Right atrium auricular region (tissue), 2 donors: ENCODE measurements around the gene CCM2. TPM values are rescaled to one million over a fixed set of nuclear protein-coding genes. Genes with fewer than 3 reads are reported as not detected.

Experiments used
- DNase-seq: peaks from one replicate; pipeline ENCODE4 v3.0.0-alpha.2; 2019; ENCODE audit warnings: low spot score
- H3K27ac ChIP-seq, 2 donors: fragments of 200-600 bp; sonication (generic); 1 replicate in 1 of 2; 2 replicates in 1 of 2; pipeline ENCODE4 v1.5.1; 2016 to 2019
- H3K27me3 ChIP-seq, 2 donors: fragments of 200-600 bp; sonication (generic); one replicate each; pipeline versions ENCODE4 v1.5.1 to v1.6.0; 2017 to 2019
- H3K36me3 ChIP-seq: fragments of 200-600 bp; sonication (generic); one replicate; pipeline ENCODE4 v1.5.1; 2016
- H3K4me1 ChIP-seq, 2 donors: fragments of 200-600 bp; sonication (generic); one replicate each; pipeline versions ENCODE4 v1.5.1 to v1.6.0; 2017 to 2019
- H3K4me3 ChIP-seq, 2 donors: fragments of 200-600 bp; sonication (generic); 1 replicate in 1 of 2; 2 replicates in 1 of 2; pipeline ENCODE4 v1.5.1; 2017 to 2019; ENCODE audit warnings: mild to moderate bottlenecking in 1 of 2, moderate library complexity in 1 of 2
- H3K9me3 ChIP-seq, 2 donors: fragments of 200-600 bp; sonication (generic); one replicate each; pipeline ENCODE4 v1.5.1; 2019
- CTCF ChIP-seq, 2 donors: fragments of 200-600 bp; sonication (generic); IDR thresholded peaks; one replicate each; pipeline ENCODE4 v1.5.1; 2019; ENCODE audit warnings: antibody characterized with exemption in 2 of 2
- total RNA-seq, 2 donors: library from RNA; depleted of rRNA; stranded (reverse); fragments of >200 nt; gene quantifications; one replicate each; pipeline ENCODE4 v1.1.0, GENCODE V29; 2016

The CCM2 gene
- total RNA-seq, 2 donors from 2014 or later, result 26.5 to 34.0 TPM

- Histone ChIP-seq H3K27me3 (no peaks in the 10 kb centered on the region), H3K36me3 (no peaks in the 10 kb centered on the region), H3K27ac (no peak overlapping the region), H3K4me3 (no peak overlapping the region), H3K9me3 (no peaks in the 10 kb centered on the region), H3K4me1 (no peaks in the 10 kb centered on the region)
- no peak for DNase-seq
- no peak for TF ChIP-seq CTCF (IDR thresholded peaks at IDR 0.05)
These were observed 123.2 kb downstream of the CCM2 start for GRCh38 chr7:45122975-45123860.

- Histone ChIP-seq H3K36me3 (no peaks in the 10 kb centered on the region), H3K4me1 (no peaks in the 10 kb centered on the region), H3K4me3 (no peak overlapping the region), H3K27ac (no peak overlapping the region), H3K9me3 (no peaks in the 10 kb centered on the region), H3K27me3 (no peaks in the 10 kb centered on the region)
- DNase-seq, result no peak
- TF ChIP-seq CTCF (IDR thresholded peaks at IDR 0.05), result no peak
These were observed 124.1 kb downstream of the CCM2 start for GRCh38 chr7:45123913-45124710.

- Histone ChIP-seq H3K36me3 (no peaks in the 10 kb centered on the region), H3K4me3 (no peak overlapping the region), H3K27ac (no peak overlapping the region), H3K9me3 (no peaks in the 10 kb centered on the region), H3K27me3 (no peaks in the 10 kb centered on the region), H3K4me1 (no peaks in the 10 kb centered on the region)
- no peak for TF ChIP-seq CTCF (IDR thresholded peaks at IDR 0.05)
- no peak for DNase-seq
These were observed 125.3 kb downstream of the CCM2 start for GRCh38 chr7:45125193-45125904.

Other genes with a start within 250 kb of the CCM2 start
- 100 to 1,000 TPM; 820 to 834 TPM for gene PPIA, start 203.5 kb upstream of the CCM2 start, total RNA-seq
- 100 to 1,000 TPM; 171 to 175 TPM for gene H2AZ2, start 152.1 kb upstream of the CCM2 start, total RNA-seq
- 10 to 100 TPM in 1 of 2 donors, 1 to 10 TPM in 1; 10.0 to 12.9 TPM for gene PURB, start 114.7 kb upstream of the CCM2 start, total RNA-seq
- gene MYO1G, start 21.2 kb upstream of the CCM2 start, total RNA-seq, result 1 to 10 TPM in 1 of 2 donors, under 1 TPM in 1; 0.78 to 2.2 TPM
- gene NACAD, start 88.8 kb downstream of the CCM2 start, total RNA-seq, result 1 to 10 TPM; 5.9 to 9.0 TPM
- gene TBRG4, start 111.5 kb downstream of the CCM2 start, total RNA-seq, result 10 to 100 TPM; 46.1 to 48.2 TPM
- 10 to 100 TPM; 62.0 to 77.2 TPM for gene RAMP3, start 157.6 kb downstream of the CCM2 start, total RNA-seq